ENCODE results near the gene FRMPD1. TPM values are rescaled to one million over a fixed set of nuclear protein-coding genes. Genes with fewer than 3 reads are reported as not detected.

FRMPD1 gene
- polyA plus RNA-seq, 1 donor from 2014 or later = 0.35 TPM

GRCh38 chr9:37625758-37626147 is 25.0 kb upstream of the FRMPD1 start:
- Histone ChIP-seq H3K79me2 (replicated peaks; ENCODE audit: insufficient read depth, low read length) (no peaks in the 10 kb centered on the region), H3K4me2 (ENCODE audit: low read length) (no peak overlapping the region), H3K9me3 (ENCODE audit: low read length) (no peaks in the 10 kb centered on the region), H3K27me3 (ENCODE audit: insufficient read depth, low read depth, low read length) (no peaks in the 10 kb centered on the region), H3K9me2 (ENCODE audit: insufficient read depth, low read length) (no peaks in the 10 kb centered on the region), H3K27ac (ENCODE audit: low read length) (no peak overlapping the region), H2AFZ (ENCODE audit: low read depth, low read length) (no peak overlapping the region), H3K9ac (ENCODE audit: low read length) (no peak overlapping the region), H3F3A (ENCODE audit: insufficient read depth, low read length, poor library complexity, severe bottlenecking) (no peaks in the 10 kb centered on the region), H4K20me1 (ENCODE audit: insufficient read depth) (no peaks in the 10 kb centered on the region), H3K36me3 (ENCODE audit: insufficient read depth, low read length) (no peaks in the 10 kb centered on the region), H3K4me3 (ENCODE audit: low read length) (no peak overlapping the region)
- no peak for TF ChIP-seq MXI1 (conservative IDR thresholded peaks at IDR 0.05; ENCODE audit: poor library complexity, severe bottlenecking)
- no peak for TF ChIP-seq RAD21 (conservative IDR thresholded peaks at IDR 0.05)
- TF ChIP-seq CTCF (IDR thresholded peaks at IDR 0.05; ENCODE audit: poor library complexity, severe bottlenecking) = no peak
- no peak for TF ChIP-seq SMC3 (conservative IDR thresholded peaks at IDR 0.05; ENCODE audit: poor library complexity)
- TF ChIP-seq TAF1 (IDR thresholded peaks at IDR 0.05; ENCODE audit: low read depth) = no peak
- TF ChIP-seq POLR2AphosphoS5 (IDR thresholded peaks at IDR 0.05) = no peak

GRCh38 chr9:37626708-37627292 is 24.0 kb upstream of the FRMPD1 start:
- TF ChIP-seq EP300 (conservative IDR thresholded peaks at IDR 0.05; ENCODE audit: poor library complexity, severe bottlenecking) (no peak), SMC3 (conservative IDR thresholded peaks at IDR 0.05; ENCODE audit: poor library complexity) (no peak)
- H3K9me2 ChIP-seq (ENCODE audit: insufficient read depth, low read length) = no peaks in the 10 kb centered on the region
- H3K4me2 ChIP-seq (ENCODE audit: low read length) = no peak overlapping the region
- no peak overlapping the region for H3K9ac ChIP-seq (ENCODE audit: low read length)
- H3K36me3 ChIP-seq (ENCODE audit: insufficient read depth, low read length) = no peaks in the 10 kb centered on the region
- H3K27me3 ChIP-seq (ENCODE audit: insufficient read depth, low read depth, low read length) = no peaks in the 10 kb centered on the region
- H3K9me3 ChIP-seq (ENCODE audit: low read length) = no peaks in the 10 kb centered on the region
- no peaks in the 10 kb centered on the region for H3K79me2 ChIP-seq (replicated peaks; ENCODE audit: insufficient read depth, low read length)
- H3F3A ChIP-seq (ENCODE audit: insufficient read depth, low read length, poor library complexity, severe bottlenecking) = no peaks in the 10 kb centered on the region
- no peak overlapping the region for H3K27ac ChIP-seq (ENCODE audit: low read length)
- H3K4me3 ChIP-seq (ENCODE audit: low read length) = no peak overlapping the region
- no peak overlapping the region for H2AFZ ChIP-seq (ENCODE audit: low read depth, low read length)
- H4K20me1 ChIP-seq (ENCODE audit: insufficient read depth) = no peaks in the 10 kb centered on the region

- no peak overlapping the region for H3K4me3 ChIP-seq (ENCODE audit: low read length)
- no peak overlapping the region for H3K4me2 ChIP-seq (ENCODE audit: low read length)
- TF ChIP-seq CTCF (IDR thresholded peaks at IDR 0.05; ENCODE audit: poor library complexity, severe bottlenecking) (no peak), RAD21 (conservative IDR thresholded peaks at IDR 0.05) (no peak), EZH2 (IDR thresholded peaks at IDR 0.05; ENCODE audit: borderline replicate concordance, insufficient read depth, low read length, poor library complexity, severe bottlenecking) (no peak), REST (IDR thresholded peaks at IDR 0.05; ENCODE audit: borderline replicate concordance) (no peak), SMC3 (conservative IDR thresholded peaks at IDR 0.05; ENCODE audit: poor library complexity) (no peak), MXI1 (conservative IDR thresholded peaks at IDR 0.05; ENCODE audit: poor library complexity, severe bottlenecking) (no peak), EP300 (conservative IDR thresholded peaks at IDR 0.05; ENCODE audit: poor library complexity, severe bottlenecking) (no peak), TAF1 (IDR thresholded peaks at IDR 0.05; ENCODE audit: low read depth) (no peak), POLR2AphosphoS5 (IDR thresholded peaks at IDR 0.05) (no peak)
- H3K27me3 ChIP-seq (ENCODE audit: insufficient read depth, low read depth, low read length) = no peaks in the 10 kb centered on the region
- H3K27ac ChIP-seq (ENCODE audit: low read length) = no peak overlapping the region
- no peaks in the 10 kb centered on the region for H3K9me2 ChIP-seq (ENCODE audit: insufficient read depth, low read length)
- H3K36me3 ChIP-seq (ENCODE audit: insufficient read depth, low read length) = no peaks in the 10 kb centered on the region
- H3K9me3 ChIP-seq (ENCODE audit: low read length) = no peaks in the 10 kb centered on the region
- H3K9ac ChIP-seq (ENCODE audit: low read length) = no peak overlapping the region
- no peaks in the 10 kb centered on the region for H3F3A ChIP-seq (ENCODE audit: insufficient read depth, low read length, poor library complexity, severe bottlenecking)
- no peaks in the 10 kb centered on the region for H4K20me1 ChIP-seq (ENCODE audit: insufficient read depth)
- H3K79me2 ChIP-seq (replicated peaks; ENCODE audit: insufficient read depth, low read length) = no peaks in the 10 kb centered on the region
- no peak overlapping the region for H2AFZ ChIP-seq (ENCODE audit: low read depth, low read length)
Observed at GRCh38 chr9:37632479-37632878, 18.3 kb upstream of the FRMPD1 start.
